H9 (cell line): ENCODE results near the gene ZDHHC13. TPM values are rescaled to one million over a fixed set of nuclear protein-coding genes. Genes with fewer than 3 reads are reported as not detected.

ENCODE experiments used
- DNase-seq: peaks from one replicate; pipeline ENCODE4 v3.0.0-alpha.2; 2017
- H2AFZ ChIP-seq: one replicate; pipeline ENCODE4 v1.6.1; 2013; ENCODE audit warnings: mild to moderate bottlenecking, low read length, control low read depth, moderate library complexity
- H2AK5ac ChIP-seq: 2 replicates; pipeline ENCODE4 v1.6.1; 2013; ENCODE audit warnings: low read length, control low read depth, mixed read lengths; ENCODE audit not compliant: insufficient read length
- H2BK120ac ChIP-seq: one replicate; pipeline ENCODE4 v1.6.1; 2013; ENCODE audit warnings: low read depth, mild to moderate bottlenecking, low read length, control low read depth, inconsistent platforms; ENCODE audit not compliant: poor library complexity, severe bottlenecking
- H2BK12ac ChIP-seq: 2 replicates; pipeline ENCODE4 v1.6.1; 2013; ENCODE audit warnings: low read length, control low read depth, mixed read lengths, low read depth; ENCODE audit not compliant: insufficient read length
- H2BK15ac ChIP-seq: 2 replicates; pipeline ENCODE4 v1.6.1; 2013; ENCODE audit warnings: low read depth, low read length, control low read depth
- H2BK20ac ChIP-seq: one replicate; pipeline ENCODE4 v1.6.1; 2013; ENCODE audit warnings: low read depth, mild to moderate bottlenecking, low read length, control low read depth, inconsistent platforms; ENCODE audit not compliant: poor library complexity, severe bottlenecking
- H2BK5ac ChIP-seq: 2 replicates; pipeline ENCODE4 v1.6.1; 2013; ENCODE audit warnings: low read length, control low read depth, mixed read lengths; ENCODE audit not compliant: insufficient read length
- H3K14ac ChIP-seq: 2 replicates; pipeline ENCODE4 v1.6.1; 2013; ENCODE audit warnings: low read length, control low read depth; ENCODE audit not compliant: insufficient read depth
- H3K18ac ChIP-seq: 2 replicates; pipeline ENCODE4 v1.6.1; 2013; ENCODE audit warnings: low read depth, mild to moderate bottlenecking, mixed read lengths, low read length, control low read depth; ENCODE audit not compliant: insufficient read length
- H3K23ac ChIP-seq: 2 replicates; pipeline ENCODE4 v1.6.1; 2013; ENCODE audit warnings: low read length, control low read depth, mixed read lengths, low read depth; ENCODE audit not compliant: insufficient read length
- H3K23me2 ChIP-seq: 2 replicates; pipeline ENCODE4 v1.6.1; 2013; ENCODE audit warnings: low read depth, mild to moderate bottlenecking, mixed read lengths, low read length, control low read depth; ENCODE audit not compliant: insufficient read length, poor library complexity, severe bottlenecking
- H3K27ac ChIP-seq: 2 replicates; pipeline ENCODE4 v1.5.1; 2013; ENCODE audit warnings: low read length, control low read depth, mixed read lengths, low read depth; ENCODE audit not compliant: insufficient read length
- H3K27me3 ChIP-seq: 2 replicates; pipeline ENCODE4 v1.6.1; 2013; ENCODE audit warnings: low read length, control low read depth, inconsistent platforms; ENCODE audit not compliant: insufficient read depth
- H3K4ac ChIP-seq: 2 replicates; pipeline ENCODE4 v1.6.1; 2013; ENCODE audit warnings: low read depth, mild to moderate bottlenecking, control low read depth, inconsistent platforms, low read length, moderate library complexity
- H3K4me1 ChIP-seq: 2 replicates; pipeline ENCODE4 v1.6.1; 2013; ENCODE audit warnings: low read length, control low read depth, inconsistent platforms; ENCODE audit not compliant: insufficient read depth
- H3K4me2 ChIP-seq: 2 replicates; pipeline ENCODE4 v1.6.1; 2013; ENCODE audit warnings: low read length, control low read depth, mixed read lengths; ENCODE audit not compliant: insufficient read length, insufficient read depth
- H3K56ac ChIP-seq: 2 replicates; pipeline ENCODE4 v1.6.1; 2013; ENCODE audit warnings: low read depth, mild to moderate bottlenecking, mixed read lengths, low read length, control low read depth; ENCODE audit not compliant: insufficient read length
- H3K79me1 ChIP-seq: 2 replicates; pipeline ENCODE4 v1.6.1; 2013; ENCODE audit warnings: low read depth, mild to moderate bottlenecking, moderate library complexity, low read length, control low read depth, inconsistent platforms; ENCODE audit not compliant: insufficient read depth, poor library complexity, severe bottlenecking
- H3K79me2 ChIP-seq: 2 replicates; pipeline ENCODE4 v1.6.1; 2013; ENCODE audit warnings: low read length, control low read depth, inconsistent platforms; ENCODE audit not compliant: insufficient read depth
- H3K9ac ChIP-seq: 2 replicates; pipeline ENCODE4 v1.6.1; 2013; ENCODE audit warnings: low read length, control low read depth, mixed read lengths; ENCODE audit not compliant: insufficient read length; ENCODE audit errors: extremely low read depth
- H3K9me3 ChIP-seq: one replicate; pipeline ENCODE4 v1.6.1; 2013; ENCODE audit warnings: low read depth, low read length, inconsistent platforms; ENCODE audit not compliant: control insufficient read depth
- H3T11ph ChIP-seq: one replicate; pipeline ENCODE4 v1.6.1; 2013; ENCODE audit warnings: mild to moderate bottlenecking, low read length, control low read depth, inconsistent platforms
- H4K20me1 ChIP-seq: one replicate; pipeline ENCODE4 v1.6.1; 2013; ENCODE audit not compliant: control insufficient read depth, insufficient read length, insufficient read depth
- H4K5ac ChIP-seq: 2 replicates; pipeline ENCODE4 v1.6.1; 2013; ENCODE audit warnings: low read depth, mild to moderate bottlenecking, mixed read lengths, low read length, control low read depth; ENCODE audit not compliant: insufficient read length
- H4K8ac ChIP-seq: replicated peaks from 2 replicates; pipeline ENCODE4 v1.6.1; 2013; ENCODE audit warnings: low read length, control low read depth, mixed read lengths, low read depth; ENCODE audit not compliant: insufficient read length
- H4K91ac ChIP-seq: 2 replicates; pipeline ENCODE4 v1.6.1; 2013; ENCODE audit warnings: low read depth, mild to moderate bottlenecking, moderate library complexity, mixed read lengths, low read length, control low read depth; ENCODE audit not compliant: insufficient read length
- H3K27ac Mint-ChIP-seq, 3 experiments: 2 replicates in 2 of 3; 3 replicates in 1 of 3; pipeline ENCODE4 v1.8.0; 2020 to 2021; ENCODE audit warnings: mixed read lengths in 3 of 3, mild to moderate bottlenecking in 1 of 3, moderate library complexity in 1 of 3
- H3K27me3 Mint-ChIP-seq: 2 replicates; pipeline ENCODE4 v1.8.0; 2021; ENCODE audit warnings: low read depth, mild to moderate bottlenecking, moderate library complexity, mixed read lengths
- H3K36me3 Mint-ChIP-seq, 3 experiments: 2 replicates in 2 of 3; 3 replicates in 1 of 3; pipeline ENCODE4 v1.8.0; 2020 to 2021; ENCODE audit warnings: low read depth in 3 of 3, mixed read lengths in 3 of 3; ENCODE audit not compliant: insufficient read depth in 1 of 3
- H3K4me1 Mint-ChIP-seq, 2 experiments: 2 replicates each; pipeline ENCODE4 v1.8.0; 2020; ENCODE audit warnings: mixed read lengths in 2 of 2
- H3K4me3 Mint-ChIP-seq, 2 experiments: 2 replicates in 1 of 2; 3 replicates in 1 of 2; pipeline ENCODE4 v1.8.0; 2020 to 2021; ENCODE audit warnings: mild to moderate bottlenecking in 2 of 2, mixed read lengths in 2 of 2, moderate library complexity in 1 of 2
- H3K9me3 Mint-ChIP-seq, 2 experiments: 2 replicates in 1 of 2; 3 replicates in 1 of 2; pipeline ENCODE4 v1.8.0; 2020; ENCODE audit warnings: mild to moderate bottlenecking in 2 of 2, mixed read lengths in 2 of 2, moderate library complexity in 1 of 2
- WGBS: extraction: QIAGEN DNeasy Blood & Tissue Kit; methylation state at CpG from one replicate; pipeline ENCODE4 v1.1.7; 2013; ENCODE audit warnings: missing lambda C conversion rate, low lambda C conversion rate, mixed read lengths; ENCODE audit not compliant: insufficient read length; ENCODE audit errors: extremely low coverage; 5-methylcytosine and 5-hydroxymethylcytosine counted together
- total RNA-seq: library from RNA; stranded (reverse); gene quantifications from 2 replicates; pipeline ENCODE4 v1.2.1, GENCODE V29; 2021
- TF ChIP-seq, protein P1 (sequence below): fragments of 200-600 bp; sonication (generic); conservative IDR thresholded peaks from 3 replicates; pipeline ENCODE4 v1.8.0; 2021; ENCODE audit warnings: antibody characterized with exemption, mild to moderate bottlenecking

Gene ZDHHC13
- total RNA-seq, 1 experiment from 2014 or later: 20.9 TPM

DNA sequence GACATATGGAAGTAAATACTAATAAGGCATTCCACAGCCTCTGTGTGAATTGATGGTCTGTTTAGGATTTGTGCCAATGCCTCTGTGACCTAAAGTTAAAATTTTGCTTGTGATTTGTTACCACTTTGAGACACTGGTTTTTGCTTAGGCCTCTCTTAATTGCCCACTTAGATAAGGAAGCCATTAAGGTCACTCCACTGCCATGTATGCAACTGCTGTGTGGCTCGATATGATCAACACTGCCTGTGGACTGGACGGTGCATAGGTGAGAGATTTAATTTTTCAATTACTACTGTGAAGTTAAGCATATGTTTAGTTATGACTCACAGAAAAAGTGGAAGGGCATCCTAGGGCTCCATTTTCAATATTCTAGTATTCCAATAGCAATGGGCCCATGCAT lies 47.9 kb downstream of the ZDHHC13 start:
- Histone ChIP-seq H3K27ac (no peak overlapping the region), H4K8ac (no peak overlapping the region), H4K5ac (no peak overlapping the region), H3K9me3 (no peaks in the 10 kb centered on the region), H2AFZ (no peak overlapping the region), H3K56ac (no peak overlapping the region), H2BK20ac (no peak overlapping the region), H4K20me1 (no peaks in the 10 kb centered on the region), H3K23ac (no peak overlapping the region), H3K9ac (no peak overlapping the region), H3T11ph (no peak overlapping the region), H2BK5ac (no peak overlapping the region), H3K27me3 (no peaks in the 10 kb centered on the region), H3K4ac (no peak overlapping the region), H3K18ac (no peak overlapping the region), H2AK5ac (no peak overlapping the region), H3K14ac (no peak overlapping the region), H2BK15ac (no peak overlapping the region), H3K4me1 (no peaks in the 10 kb centered on the region), H4K91ac (no peak overlapping the region), H3K79me2 (no peaks in the 10 kb centered on the region), H3K4me2 (no peak overlapping the region), H2BK12ac (no peak overlapping the region), H3K23me2 (no peaks in the 10 kb centered on the region), H3K79me1 (no peaks in the 10 kb centered on the region), H2BK120ac (no peak overlapping the region)
- Mint-ChIP-seq H3K36me3 (peaks cover 9 to 43% (median 40%) of the 10 kb centered on the region in 3 experiments; a peak in 5 of 7 replicates), H3K4me1 (no peaks in the 10 kb centered on the region), H3K27me3 (no peaks in the 10 kb centered on the region), H3K9me3 (no peaks in the 10 kb centered on the region), H3K4me3 (no peak overlapping the region), H3K27ac (no peak overlapping the region)
- no peak for DNase-seq
- no CpG with 5 or more reads among the region's 2 CpGs for WGBS
- TF ChIP-seq, protein P1, sequence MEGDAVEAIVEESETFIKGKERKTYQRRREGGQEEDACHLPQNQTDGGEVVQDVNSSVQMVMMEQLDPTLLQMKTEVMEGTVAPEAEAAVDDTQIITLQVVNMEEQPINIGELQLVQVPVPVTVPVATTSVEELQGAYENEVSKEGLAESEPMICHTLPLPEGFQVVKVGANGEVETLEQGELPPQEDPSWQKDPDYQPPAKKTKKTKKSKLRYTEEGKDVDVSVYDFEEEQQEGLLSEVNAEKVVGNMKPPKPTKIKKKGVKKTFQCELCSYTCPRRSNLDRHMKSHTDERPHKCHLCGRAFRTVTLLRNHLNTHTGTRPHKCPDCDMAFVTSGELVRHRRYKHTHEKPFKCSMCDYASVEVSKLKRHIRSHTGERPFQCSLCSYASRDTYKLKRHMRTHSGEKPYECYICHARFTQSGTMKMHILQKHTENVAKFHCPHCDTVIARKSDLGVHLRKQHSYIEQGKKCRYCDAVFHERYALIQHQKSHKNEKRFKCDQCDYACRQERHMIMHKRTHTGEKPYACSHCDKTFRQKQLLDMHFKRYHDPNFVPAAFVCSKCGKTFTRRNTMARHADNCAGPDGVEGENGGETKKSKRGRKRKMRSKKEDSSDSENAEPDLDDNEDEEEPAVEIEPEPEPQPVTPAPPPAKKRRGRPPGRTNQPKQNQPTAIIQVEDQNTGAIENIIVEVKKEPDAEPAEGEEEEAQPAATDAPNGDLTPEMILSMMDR: no peak
